ENCODE measurements around the gene KCNQ1. TPM values are rescaled to one million over a fixed set of nuclear protein-coding genes. Genes with fewer than 3 reads are reported as not detected.

The KCNQ1 gene
- total and polyA plus RNA-seq, 2 of the 13 experiments (the other 11 are each of a cell fraction or from before 2014, with no cell fraction given) = 0.02 to 0.08 TPM

DNA sequence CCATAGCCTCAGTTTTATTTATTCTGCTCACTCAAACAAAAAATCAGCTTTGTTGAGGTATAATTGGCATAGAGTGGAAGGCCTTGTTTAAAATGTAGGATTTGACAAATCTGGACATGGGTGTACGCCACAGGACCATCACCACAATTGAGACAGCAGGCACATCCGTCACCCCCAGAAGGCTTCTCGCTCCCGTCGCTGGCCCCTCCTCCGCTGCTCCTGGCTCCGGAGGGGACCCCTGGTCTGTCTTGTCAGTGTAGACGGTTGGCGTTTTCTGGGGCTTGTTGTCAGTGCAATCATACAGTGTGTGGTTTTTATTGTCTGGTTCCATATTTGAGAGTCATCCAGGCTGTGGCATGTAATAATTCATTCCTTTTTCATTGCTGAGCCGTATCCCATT lies 97.6 kb downstream of the KCNQ1 start (continued):
- TF ChIP-seq, protein P1, sequence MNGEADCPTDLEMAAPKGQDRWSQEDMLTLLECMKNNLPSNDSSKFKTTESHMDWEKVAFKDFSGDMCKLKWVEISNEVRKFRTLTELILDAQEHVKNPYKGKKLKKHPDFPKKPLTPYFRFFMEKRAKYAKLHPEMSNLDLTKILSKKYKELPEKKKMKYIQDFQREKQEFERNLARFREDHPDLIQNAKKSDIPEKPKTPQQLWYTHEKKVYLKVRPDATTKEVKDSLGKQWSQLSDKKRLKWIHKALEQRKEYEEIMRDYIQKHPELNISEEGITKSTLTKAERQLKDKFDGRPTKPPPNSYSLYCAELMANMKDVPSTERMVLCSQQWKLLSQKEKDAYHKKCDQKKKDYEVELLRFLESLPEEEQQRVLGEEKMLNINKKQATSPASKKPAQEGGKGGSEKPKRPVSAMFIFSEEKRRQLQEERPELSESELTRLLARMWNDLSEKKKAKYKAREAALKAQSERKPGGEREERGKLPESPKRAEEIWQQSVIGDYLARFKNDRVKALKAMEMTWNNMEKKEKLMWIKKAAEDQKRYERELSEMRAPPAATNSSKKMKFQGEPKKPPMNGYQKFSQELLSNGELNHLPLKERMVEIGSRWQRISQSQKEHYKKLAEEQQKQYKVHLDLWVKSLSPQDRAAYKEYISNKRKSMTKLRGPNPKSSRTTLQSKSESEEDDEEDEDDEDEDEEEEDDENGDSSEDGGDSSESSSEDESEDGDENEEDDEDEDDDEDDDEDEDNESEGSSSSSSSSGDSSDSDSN (CRISPR knock-in tag; IDR thresholded peaks at IDR 0.05) = no peak

GRCh38 chr11:2547806-2548205 lies 103.0 kb downstream of the KCNQ1 start:
- ATAC-seq = peak; percentile 39; the same call in 2 of the 3 replicates
- no peaks in the 10 kb centered on the region for H3K4me1 ChIP-seq (ENCODE audit: insufficient read depth, low read length)
- H3K9me3 ChIP-seq (ENCODE audit: low read length) = no peaks in the 10 kb centered on the region
- no peak overlapping the region for H2AFZ ChIP-seq (ENCODE audit: low read length)
- no peak overlapping the region for H3K4me3 ChIP-seq (replicated peaks in 1 of 3; ENCODE audit: insufficient read depth in 1 of 3, low read depth in 2 of 3, low read length in 3 of 3)
- ChIA-PET CTCF (ENCODE audit: low intra/inter-chr PET ratio, low total read pairs) (no interaction called here), POLR2A (no interaction called here)
- no peak overlapping the region for H3K27ac ChIP-seq (ENCODE audit: extremely low read length, insufficient read depth, low read length)
- H3K27me3 ChIP-seq (ENCODE audit: control insufficient read depth in 1 of 2, insufficient read depth in 2 of 2, low read length in 2 of 2) = peaks cover 3 to 58% of the 10 kb centered on the region in 2 experiments
- BruUV-seq (replicated peaks) = no TSS peak
- 39% methylated on average over 16 of the region's 16 CpGs for WGBS (ENCODE audit: low lambda C conversion rate)
- no peak for DNase-seq (ENCODE audit: low spot score)
- H3K9ac ChIP-seq (ENCODE audit: insufficient read depth, low read depth, low read length) = no peak overlapping the region
- intact Hi-C loops (cut with micrococcal nuclease; ENCODE audit: unreplicated experiment) (no loop called here), in situ Hi-C loops (cut with HindIII; ENCODE audit: extremely low pct_ligation_motif_present, low pct_unique_long_range_greater_than_20kb) (no loop called here)
- H3K36me3 ChIP-seq (replicated peaks in 1 of 2; ENCODE audit: control insufficient read depth in 1 of 2, insufficient read depth in 2 of 2, low read length in 2 of 2) = no peaks in the 10 kb centered on the region
- no peak for FAIRE-seq
- H4K20me1 ChIP-seq (ENCODE audit: insufficient read depth, low read length) = no peaks in the 10 kb centered on the region
- H3K4me2 ChIP-seq (ENCODE audit: low read depth, low read length) = no peak overlapping the region
- no peaks in the 10 kb centered on the region for H3K79me2 ChIP-seq (ENCODE audit: insufficient read depth, low read length)
- no peak for TF ChIP-seq RFX1 (IDR thresholded peaks at IDR 0.05)
- no peak for TF ChIP-seq MEIS1 (CRISPR knock-in tag; IDR thresholded peaks at IDR 0.05; ENCODE audit: borderline replicate concordance)
- TF ChIP-seq, protein P2, sequence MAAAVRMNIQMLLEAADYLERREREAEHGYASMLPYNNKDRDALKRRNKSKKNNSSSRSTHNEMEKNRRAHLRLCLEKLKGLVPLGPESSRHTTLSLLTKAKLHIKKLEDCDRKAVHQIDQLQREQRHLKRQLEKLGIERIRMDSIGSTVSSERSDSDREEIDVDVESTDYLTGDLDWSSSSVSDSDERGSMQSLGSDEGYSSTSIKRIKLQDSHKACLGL (CRISPR knock-in tag; IDR thresholded peaks at IDR 0.05) = no peak
- no peak for TF ChIP-seq CHCHD3 (CRISPR knock-in tag; IDR thresholded peaks at IDR 0.05)
- TF ChIP-seq DBP (CRISPR knock-in tag; IDR thresholded peaks at IDR 0.05; ENCODE audit: not compliant biosample characterization) = no peak
- no peak for TF ChIP-seq SP1 (IDR thresholded peaks at IDR 0.05)
- TF ChIP-seq SP1 (CRISPR knock-in tag; IDR thresholded peaks at IDR 0.05) = no peak
- TF ChIP-seq BCL3 (CRISPR knock-in tag; IDR thresholded peaks at IDR 0.05) = no peak
- TF ChIP-seq FOSL2 (CRISPR knock-in tag; IDR thresholded peaks at IDR 0.05) = 0 out of 2 replicates have a peak, but pooled peaks have one; percentile 10
- 0 out of 2 replicates have a peak, but pooled peaks have one; percentile 27 for TF ChIP-seq HNRNPL (IDR thresholded peaks at IDR 0.05; ENCODE audit: low read depth, low read length)

All from HepG2 (cell line).